ENCODE results near the gene PARD3. TPM values are rescaled to one million over a fixed set of nuclear protein-coding genes. Genes with fewer than 3 reads are reported as not detected.

The PARD3 gene
- polyA plus RNA-seq, 3 donors = 0.51 TPM; not detected in 2

DNA sequence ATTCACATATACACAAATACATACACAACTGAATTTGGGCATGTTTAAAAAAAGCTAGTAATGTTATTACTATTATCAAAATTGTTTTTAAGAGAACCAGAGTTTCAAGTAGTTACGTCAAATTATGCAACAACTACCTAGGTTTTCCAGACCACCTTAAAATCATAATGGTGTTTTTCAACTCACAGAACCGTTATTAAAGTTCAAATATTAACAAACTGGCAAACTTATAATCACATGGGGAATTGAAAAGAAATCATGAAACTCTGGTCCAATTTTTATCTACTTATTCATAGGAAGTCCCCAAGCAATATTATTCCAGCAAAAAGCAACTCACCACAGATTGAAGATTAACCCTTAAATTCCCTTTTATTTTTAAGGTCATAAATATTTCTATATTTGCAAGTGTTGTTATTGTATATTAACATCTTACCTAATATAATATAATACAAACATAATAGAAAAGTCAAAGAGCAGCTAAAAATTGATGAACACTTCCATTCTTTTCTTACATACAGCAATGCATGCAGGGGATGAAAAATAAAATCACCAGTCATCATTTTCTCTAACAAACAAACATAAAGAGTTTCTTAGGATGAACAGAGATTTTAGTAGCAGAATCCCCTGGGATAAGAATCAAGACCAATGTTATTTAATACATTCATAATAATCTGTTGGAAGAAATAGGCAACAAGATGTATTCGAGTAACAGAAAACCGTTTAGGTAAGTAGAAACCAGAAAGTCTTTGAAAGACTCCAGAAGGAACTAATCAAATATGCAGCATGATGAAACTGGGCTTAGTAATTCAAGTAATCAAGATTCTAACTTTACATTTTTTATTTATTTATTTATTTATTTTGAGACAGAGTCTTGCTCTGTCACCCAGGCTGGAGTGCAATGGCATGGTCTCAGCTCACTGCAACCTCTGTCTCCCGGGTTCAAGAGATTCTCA lies 391.1 kb downstream of the PARD3 start:
- intact Hi-C loops (cut with micrococcal nuclease) = no loop called here
- DNase-seq = no peak

DNA sequence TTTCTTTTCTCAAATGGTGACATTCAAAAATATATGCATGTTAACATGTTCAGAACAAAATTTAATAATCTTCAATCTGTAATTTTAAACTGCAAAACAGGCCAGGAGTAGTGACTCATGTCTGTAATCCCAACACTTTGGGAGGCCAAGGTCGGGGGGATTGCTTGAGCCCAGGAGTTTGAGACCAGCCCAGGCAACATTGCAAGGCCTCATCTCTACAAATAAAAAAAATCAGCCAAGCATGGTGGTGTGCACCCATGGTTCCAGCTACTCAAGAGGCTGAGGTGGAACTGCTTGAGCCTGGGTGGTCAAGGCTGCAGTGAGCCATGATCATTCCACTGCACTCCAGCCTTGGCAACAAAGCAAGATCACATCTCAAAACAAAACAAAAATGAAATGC lies 394.3 kb downstream of the PARD3 start:
- Histone ChIP-seq H2AFZ (ENCODE audit: insufficient read depth, low read depth, low read length, poor library complexity, severe bottlenecking) (no peak overlapping the region), H4K20me1 (ENCODE audit: insufficient read depth, low read length) (no peaks in the 10 kb centered on the region), H3K4me3 (replicated peaks in 1 of 3; ENCODE audit: low read depth in 2 of 3, low read length in 3 of 3) (no peak overlapping the region), H3K9ac (ENCODE audit: insufficient read depth, low read length, poor library complexity, severe bottlenecking) (no peak overlapping the region), H3K36me3 (replicated peaks in 1 of 2; ENCODE audit: control insufficient read depth in 1 of 2, insufficient read depth in 2 of 2, low read length in 2 of 2) (no peaks in the 10 kb centered on the region), H3K4me1 (ENCODE audit: control insufficient read depth in 1 of 2, insufficient read depth in 2 of 2, low read length in 2 of 2) (no peaks in the 10 kb centered on the region), H3K79me2 (ENCODE audit: insufficient read depth, low read length) (no peaks in the 10 kb centered on the region), H3K27me3 (ENCODE audit: control insufficient read depth in 2 of 2, insufficient read depth in 2 of 2, low read length in 2 of 2) (no peaks in the 10 kb centered on the region), H3K27ac (ENCODE audit: low read depth in 1 of 2, low read length in 2 of 2) (no peak overlapping the region), H3K9me3 (replicated peaks in 1 of 2; ENCODE audit: control insufficient read depth in 1 of 2, insufficient read depth in 1 of 2, low read length in 2 of 2) (no peaks in the 10 kb centered on the region), H3K4me2 (replicated peaks; ENCODE audit: extremely low read depth, low read length, poor library complexity, severe bottlenecking) (no peak overlapping the region)
- intact Hi-C loops (cut with micrococcal nuclease) = no loop called here
- Mint-ChIP-seq H3K27ac (no peak overlapping the region), H3K4me1 (no peaks in the 10 kb centered on the region), H3K36me3 (no peaks in the 10 kb centered on the region), H3K9me3 (peaks cover 0 to 7% (median 0%) of the 10 kb centered on the region in 7 donors), H3K4me3 (no peak overlapping the region), H3K27me3 (ENCODE audit: low read depth in 3 of 3) (peaks cover 0 to 3% (median 0%) of the 10 kb centered on the region in 3 donors)
- WGBS (ENCODE audit: insufficient coverage) = no CpG with 5 or more reads among the region's 1 CpG
- no peak for TF ChIP-seq CTCF (IDR thresholded peaks at IDR 0.05)
- DNase-seq = no peak

More for the DNA sequence above, 391.1 kb downstream of the PARD3 start:
- H3K4me1 ChIP-seq (ENCODE audit: control insufficient read depth in 1 of 2, insufficient read depth in 2 of 2, low read length in 2 of 2) = no peaks in the 10 kb centered on the region
- no peak overlapping the region for H3K4me2 ChIP-seq (replicated peaks; ENCODE audit: extremely low read depth, low read length, poor library complexity, severe bottlenecking)
- H3K27ac ChIP-seq (ENCODE audit: low read depth in 1 of 2, low read length in 2 of 2) = no peak overlapping the region
- H3K27me3 Mint-ChIP-seq (ENCODE audit: low read depth in 3 of 3) = peaks cover 0 to 4% (median 0%) of the 10 kb centered on the region in 3 donors
- H3K9me3 ChIP-seq (replicated peaks in 1 of 2; ENCODE audit: control insufficient read depth in 1 of 2, insufficient read depth in 1 of 2, low read length in 2 of 2) = no peaks in the 10 kb centered on the region
- H3K27me3 ChIP-seq (ENCODE audit: control insufficient read depth in 2 of 2, insufficient read depth in 2 of 2, low read length in 2 of 2) = no peaks in the 10 kb centered on the region
- H3K4me3 ChIP-seq (replicated peaks in 1 of 3; ENCODE audit: low read depth in 2 of 3, low read length in 3 of 3) = no peak overlapping the region
- no peak overlapping the region for H3K4me3 Mint-ChIP-seq
- no peaks in the 10 kb centered on the region for H3K36me3 Mint-ChIP-seq
- H3K36me3 ChIP-seq (replicated peaks in 1 of 2; ENCODE audit: control insufficient read depth in 1 of 2, insufficient read depth in 2 of 2, low read length in 2 of 2) = no peaks in the 10 kb centered on the region
- no peak overlapping the region for H3K9ac ChIP-seq (ENCODE audit: insufficient read depth, low read length, poor library complexity, severe bottlenecking)
- no peak overlapping the region for H3K27ac Mint-ChIP-seq
- TF ChIP-seq CTCF (IDR thresholded peaks at IDR 0.05) = no peak
- no peaks in the 10 kb centered on the region for H3K4me1 Mint-ChIP-seq
- 60% methylated on average over 1 of the region's 5 CpGs for WGBS (ENCODE audit: insufficient coverage)
- peaks cover 6 to 18% (median 7%) of the 10 kb centered on the region in 7 donors for H3K9me3 Mint-ChIP-seq
- H3K79me2 ChIP-seq (ENCODE audit: insufficient read depth, low read length) = no peaks in the 10 kb centered on the region
- H2AFZ ChIP-seq (ENCODE audit: insufficient read depth, low read depth, low read length, poor library complexity, severe bottlenecking) = no peak overlapping the region
- no peaks in the 10 kb centered on the region for H4K20me1 ChIP-seq (ENCODE audit: insufficient read depth, low read length)

Data from CD14-positive monocyte (primary cell).